ENCODE data around the gene TERT. TPM values are rescaled to one million over a fixed set of nuclear protein-coding genes. Genes with fewer than 3 reads are reported as not detected.

The TERT gene
- total RNA-seq, 4 donors from 2014 or later = not detected

- no peak for TF ChIP-seq CTCF (IDR thresholded peaks at IDR 0.05)
- ATAC-seq (ENCODE audit: low FRiP score) = no peak
- DNase-seq (ENCODE audit: low spot score) = no peak
These were observed 15.2 kb upstream of the TERT start for GRCh38 chr5:1310118-1310517.

GRCh38 chr5:1304033-1304432 is 9.2 kb upstream of the TERT start:
- DNase-seq (ENCODE audit: low spot score) = no peak
- ATAC-seq (ENCODE audit: low FRiP score) = no peak
- no peak for TF ChIP-seq CTCF (IDR thresholded peaks at IDR 0.05)

- ATAC-seq (ENCODE audit: low FRiP score) (no peak), DNase-seq (ENCODE audit: low spot score) (no peak)
- no peak for TF ChIP-seq CTCF (IDR thresholded peaks at IDR 0.05)
These were observed 7.4 kb upstream of the TERT start for GRCh38 chr5:1302258-1302657.

- DNase-seq (ENCODE audit: low spot score) (no peak), ATAC-seq (ENCODE audit: low FRiP score) (no peak)
- TF ChIP-seq CTCF (IDR thresholded peaks at IDR 0.05) = no peak
These were observed 5.8 kb upstream of the TERT start for GRCh38 chr5:1300581-1301083.

GRCh38 chr5:1299961-1300360 is 5.1 kb upstream of the TERT start:
- ATAC-seq (ENCODE audit: low FRiP score) (no peak), DNase-seq (ENCODE audit: low spot score) (no peak)
- no peak for TF ChIP-seq CTCF (IDR thresholded peaks at IDR 0.05)

- no peak for TF ChIP-seq CTCF (IDR thresholded peaks at IDR 0.05)
- ATAC-seq (ENCODE audit: low FRiP score) = no peak
- DNase-seq (ENCODE audit: low spot score) = no peak
These were observed 4.6 kb upstream of the TERT start for GRCh38 chr5:1299511-1299850.

GRCh38 chr5:1298723-1299510 is 4.0 kb upstream of the TERT start:
- DNase-seq (ENCODE audit: low spot score) (no peak), ATAC-seq (ENCODE audit: low FRiP score) (no peak)
- no peak for TF ChIP-seq CTCF (IDR thresholded peaks at IDR 0.05)
